HG03064 (cell line): Measurements from ENCODE around the gene LLCFC1.

Experiments
- ATAC-seq: cut with Tn5 transposase; IDR thresholded peaks from one replicate; pipeline ENCODE4 v1.9.1; 2021; ENCODE audit warnings: low read depth; ENCODE audit not compliant: unreplicated experiment

LLCFC1 gene

DNA sequence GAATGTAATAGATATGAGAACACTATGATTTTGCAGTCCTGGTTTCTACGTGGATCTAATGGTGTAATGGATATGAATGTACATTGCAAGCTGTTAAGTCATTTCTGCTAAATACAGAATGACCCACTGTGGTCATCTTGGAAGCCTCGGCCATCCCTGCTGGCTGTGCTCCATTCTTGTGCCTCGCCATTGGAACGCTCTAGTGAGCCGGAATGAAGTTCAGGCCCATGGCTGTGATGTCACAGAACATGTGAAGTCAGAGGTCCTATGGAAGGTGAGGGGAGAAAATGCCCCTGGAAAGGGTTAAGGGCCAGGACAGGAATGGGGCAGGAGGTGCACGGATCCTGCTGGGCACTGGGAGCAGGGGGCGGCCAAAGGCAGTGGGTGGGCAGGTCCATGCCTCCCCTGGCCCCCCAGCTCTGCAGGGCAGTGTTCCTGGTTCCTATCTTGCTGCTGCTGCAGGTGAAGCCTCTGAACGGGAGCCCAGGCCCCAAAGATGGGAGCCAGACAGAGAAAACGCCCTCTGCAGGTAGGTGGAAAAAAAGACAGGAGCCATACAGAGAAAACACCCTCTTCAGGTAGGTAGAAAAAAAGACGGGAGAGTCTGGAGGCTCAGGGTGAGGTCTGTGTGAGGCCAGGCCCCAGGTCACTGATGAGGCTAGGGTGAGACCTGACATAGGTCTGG lies at the start of gene LLCFC1:
Gene LLCFC1, plus strand, starts transcription at position 259 of the 685 bp plus-strand sequence. Its CDS starts 138 bp downstream, at position 397.
- ATAC-seq: no peak

DNA sequence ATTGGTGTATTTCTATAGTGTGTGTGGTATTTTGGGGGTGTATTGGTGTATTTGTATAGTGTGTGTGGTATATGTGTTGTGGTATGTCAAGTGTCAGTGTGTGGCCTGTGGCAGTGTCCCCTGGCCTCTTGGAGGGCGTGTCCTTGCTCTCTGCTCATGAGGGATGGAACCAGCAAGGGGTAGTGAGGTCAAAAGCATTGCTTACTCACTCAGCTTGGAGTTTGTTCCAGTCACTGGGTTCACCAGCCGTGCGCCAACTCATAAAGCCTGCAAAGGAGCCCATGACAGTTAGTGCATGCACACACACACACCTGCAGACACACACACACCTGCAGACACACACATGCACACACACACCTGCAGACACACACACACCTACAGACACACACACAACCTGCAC lies 49.5 kb upstream of the LLCFC1 start:
- ATAC-seq: no peak

DNA sequence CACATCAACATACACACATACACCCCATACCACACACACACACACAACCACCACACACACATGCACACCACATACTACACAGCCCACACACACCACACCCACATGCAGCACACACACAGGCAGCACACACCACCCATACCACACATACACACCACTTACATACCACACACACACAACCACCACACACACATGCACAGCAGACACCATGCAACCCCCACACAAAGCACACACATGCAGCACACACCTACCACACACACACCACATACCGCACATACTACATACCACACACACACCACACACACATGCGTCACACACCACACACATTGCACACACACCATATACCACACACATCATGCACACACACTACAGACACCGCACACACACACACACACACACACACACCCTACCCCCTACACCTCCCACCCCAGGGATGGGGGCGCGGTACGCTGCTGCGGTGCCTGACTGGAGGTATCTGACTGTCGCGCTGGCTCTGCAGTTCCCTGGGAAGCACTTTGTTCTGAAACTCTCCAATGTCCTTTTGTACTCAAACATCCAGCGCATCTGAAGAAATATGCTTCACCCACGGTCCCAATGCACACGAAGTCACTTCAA lies 48.3 kb upstream of the LLCFC1 start:
- ATAC-seq: no peak

DNA sequence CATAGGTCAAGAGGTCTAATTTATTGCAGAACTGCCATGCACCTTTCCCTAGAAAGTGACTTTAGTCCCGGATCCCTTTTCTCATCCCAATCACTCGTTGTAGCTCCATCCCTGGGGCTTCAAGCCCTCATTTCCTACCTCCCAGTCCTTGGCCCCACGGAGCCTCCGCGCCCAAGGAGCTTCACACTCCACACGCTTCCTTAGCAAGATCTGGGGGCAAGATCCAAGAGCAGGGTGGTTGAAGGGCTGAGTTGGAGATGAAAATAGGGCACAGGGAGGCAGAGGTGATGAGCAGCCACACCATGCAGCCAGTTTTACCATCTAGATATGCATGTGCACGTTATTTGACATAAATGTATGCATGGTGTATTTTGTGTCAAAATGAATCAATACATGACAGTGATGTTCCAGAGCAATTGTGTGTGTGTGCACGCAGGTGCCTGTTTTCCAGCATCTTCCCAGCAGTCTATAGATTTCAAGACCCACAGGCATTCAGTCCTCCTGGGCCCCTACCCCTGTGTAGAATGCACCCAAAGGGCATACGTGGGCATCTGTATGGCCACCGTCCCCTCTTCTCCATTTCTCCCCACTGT lies 47.7 kb upstream of the LLCFC1 start:
- ATAC-seq: no peak

DNA sequence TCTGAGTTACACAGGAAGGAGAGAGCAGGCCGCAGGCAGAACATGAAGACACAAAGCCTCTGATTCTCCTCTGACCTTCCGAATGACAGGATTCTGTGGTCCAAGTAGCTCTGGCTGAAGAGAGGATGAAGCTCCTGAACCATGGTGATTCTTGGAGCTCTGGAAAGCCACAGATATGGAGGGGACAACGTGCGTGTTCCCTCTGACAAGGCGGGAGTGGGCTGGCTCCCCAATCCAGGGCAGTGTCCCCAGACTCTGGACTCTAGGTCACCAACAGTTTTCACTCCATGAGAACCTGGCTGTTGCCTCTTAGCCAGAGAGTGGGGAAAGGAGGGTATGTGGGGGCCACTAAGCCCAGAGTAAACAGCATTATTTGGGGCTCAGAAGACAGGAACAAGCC lies 46.3 kb upstream of the LLCFC1 start:
- no peak for ATAC-seq

DNA sequence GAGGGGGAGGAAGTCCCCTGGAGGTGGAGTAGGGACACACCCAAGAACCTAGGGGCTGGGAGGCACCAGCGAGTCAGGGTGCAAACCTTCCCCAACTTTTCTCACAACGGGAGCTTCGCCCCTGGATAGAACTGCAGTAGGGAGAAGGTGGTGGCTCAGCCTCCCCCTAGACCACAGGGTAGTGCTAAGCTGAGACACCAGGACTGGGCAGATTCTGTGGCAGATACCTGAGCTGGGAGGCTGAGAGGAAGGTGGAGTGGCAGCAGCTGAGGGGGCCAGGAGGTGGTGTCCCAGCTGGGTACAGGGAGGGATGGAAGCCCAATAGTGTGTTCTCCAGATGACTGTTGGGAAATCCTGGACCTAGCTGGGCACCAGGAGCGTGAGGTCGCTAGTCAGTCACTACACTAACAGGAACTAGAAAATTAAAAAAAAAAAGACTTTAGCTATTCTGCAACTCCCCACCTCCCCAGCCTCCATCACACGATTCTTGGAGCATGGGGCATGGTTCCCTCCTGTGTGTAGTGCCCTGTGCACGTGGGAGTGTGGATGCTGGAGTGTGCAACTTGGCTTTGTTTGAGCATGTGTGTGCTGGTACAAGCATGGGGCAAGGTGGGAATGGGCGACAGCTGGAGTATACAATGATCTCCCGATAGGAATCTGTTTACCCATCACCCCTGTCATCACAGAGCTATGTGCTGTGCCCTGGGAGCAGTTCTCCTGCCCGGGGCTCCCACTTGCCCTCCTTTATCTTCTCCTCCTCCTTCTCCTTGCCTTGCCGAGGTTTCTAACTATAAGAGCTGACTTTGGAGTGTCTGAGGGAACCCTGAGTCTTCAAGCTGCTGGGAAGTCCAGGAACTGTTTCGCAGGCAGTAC lies 44.9 kb upstream of the LLCFC1 start:
- ATAC-seq: no peak

DNA sequence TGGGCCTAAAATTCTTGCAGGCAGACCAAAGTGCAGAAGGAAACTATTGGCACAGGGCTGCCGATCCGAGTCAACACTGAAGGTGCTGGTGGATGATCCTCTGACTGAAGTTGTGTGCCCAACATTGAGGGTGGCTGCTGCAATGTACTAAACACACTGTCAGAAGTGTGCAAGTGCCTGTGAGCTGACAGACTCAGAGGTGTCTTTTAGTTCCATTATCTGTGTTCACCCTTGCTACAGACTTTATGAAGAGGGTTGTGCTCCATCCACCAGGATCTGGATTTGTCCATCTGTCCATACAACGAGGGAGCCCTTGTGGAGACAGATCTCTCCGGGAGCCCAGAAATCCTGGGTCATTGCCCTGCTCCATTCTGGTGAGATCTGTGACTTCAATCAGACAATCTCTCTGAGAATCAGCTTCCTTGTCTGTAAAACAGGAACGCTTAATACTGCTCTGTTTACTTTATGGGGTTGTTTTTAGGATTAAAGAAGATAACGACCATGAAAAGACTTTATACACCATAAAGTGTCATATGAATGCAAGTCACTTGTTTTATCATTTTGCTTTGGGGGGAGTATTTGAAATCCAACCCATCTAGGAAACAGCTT lies 44.2 kb upstream of the LLCFC1 start:
- no peak for ATAC-seq

DNA sequence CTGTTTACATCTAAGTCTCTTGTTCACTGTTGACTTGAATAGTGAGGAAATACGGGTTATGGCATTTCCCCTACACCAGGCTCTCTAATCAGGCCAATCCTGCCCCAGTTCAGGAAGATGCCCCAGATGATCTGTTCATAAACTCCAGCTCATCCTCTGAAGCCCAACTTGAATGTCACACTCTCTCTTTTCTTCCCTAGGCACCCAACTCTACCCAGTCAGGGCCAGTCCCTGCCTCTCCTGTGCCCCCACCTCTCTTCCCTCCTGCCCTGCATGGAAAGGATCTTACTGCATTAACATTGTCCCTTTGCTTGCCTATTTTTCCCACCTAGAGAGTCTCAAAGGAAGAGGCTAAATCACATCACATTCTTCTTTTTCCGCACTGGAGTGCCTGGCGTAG lies 43.1 kb upstream of the LLCFC1 start:
- ATAC-seq: no peak

DNA sequence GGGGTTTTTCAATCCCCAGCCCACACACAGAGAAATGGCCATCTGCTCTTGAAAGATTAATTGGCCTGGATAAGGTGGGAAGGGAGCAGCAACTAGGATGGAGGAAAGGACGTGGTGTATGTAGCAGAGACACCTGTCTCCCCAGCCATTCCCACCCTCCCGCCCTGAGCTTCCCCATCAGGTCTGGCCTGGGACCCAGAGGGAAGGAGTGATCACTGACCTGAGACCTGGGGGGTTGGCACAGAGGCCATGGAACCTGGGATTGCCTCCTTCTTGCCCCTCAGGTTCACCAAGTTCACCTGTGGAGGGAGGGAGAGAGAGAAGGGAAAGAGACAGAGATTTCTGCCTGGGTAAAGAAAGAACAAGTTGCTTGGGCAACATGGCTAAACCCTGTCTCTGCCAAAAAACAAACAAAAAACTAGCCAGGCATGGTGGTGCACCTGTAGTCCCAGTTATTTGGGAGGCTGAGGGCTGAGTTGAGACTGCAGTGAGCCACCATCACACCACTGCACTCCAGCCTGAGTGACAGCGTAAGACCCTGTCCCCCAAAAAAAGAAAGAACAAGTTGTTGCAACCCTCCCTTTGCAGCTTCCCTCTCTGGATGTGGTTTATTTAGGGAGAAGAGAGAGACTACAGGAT lies 42.4 kb upstream of the LLCFC1 start:
- ATAC-seq: no peak

DNA sequence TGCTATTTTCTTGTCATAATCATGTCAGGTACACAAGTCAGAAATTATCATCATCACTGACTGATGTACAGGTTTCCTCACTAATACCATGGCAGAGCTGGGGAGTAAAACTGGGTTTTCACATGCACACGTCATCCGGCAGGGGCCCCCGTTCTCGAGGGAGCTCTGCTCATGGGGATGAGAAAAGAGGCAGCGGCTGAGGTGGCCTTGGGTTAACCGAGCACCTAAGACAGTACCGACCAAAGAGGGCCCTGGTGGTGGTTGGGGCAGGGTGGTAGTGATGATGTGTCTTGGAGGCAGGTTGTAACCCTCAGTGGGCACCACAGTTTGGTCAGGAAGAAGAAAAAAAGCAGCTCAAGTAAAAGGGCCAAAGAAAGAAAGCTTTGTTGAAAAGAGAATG lies 41.6 kb upstream of the LLCFC1 start:
- no peak for ATAC-seq

DNA sequence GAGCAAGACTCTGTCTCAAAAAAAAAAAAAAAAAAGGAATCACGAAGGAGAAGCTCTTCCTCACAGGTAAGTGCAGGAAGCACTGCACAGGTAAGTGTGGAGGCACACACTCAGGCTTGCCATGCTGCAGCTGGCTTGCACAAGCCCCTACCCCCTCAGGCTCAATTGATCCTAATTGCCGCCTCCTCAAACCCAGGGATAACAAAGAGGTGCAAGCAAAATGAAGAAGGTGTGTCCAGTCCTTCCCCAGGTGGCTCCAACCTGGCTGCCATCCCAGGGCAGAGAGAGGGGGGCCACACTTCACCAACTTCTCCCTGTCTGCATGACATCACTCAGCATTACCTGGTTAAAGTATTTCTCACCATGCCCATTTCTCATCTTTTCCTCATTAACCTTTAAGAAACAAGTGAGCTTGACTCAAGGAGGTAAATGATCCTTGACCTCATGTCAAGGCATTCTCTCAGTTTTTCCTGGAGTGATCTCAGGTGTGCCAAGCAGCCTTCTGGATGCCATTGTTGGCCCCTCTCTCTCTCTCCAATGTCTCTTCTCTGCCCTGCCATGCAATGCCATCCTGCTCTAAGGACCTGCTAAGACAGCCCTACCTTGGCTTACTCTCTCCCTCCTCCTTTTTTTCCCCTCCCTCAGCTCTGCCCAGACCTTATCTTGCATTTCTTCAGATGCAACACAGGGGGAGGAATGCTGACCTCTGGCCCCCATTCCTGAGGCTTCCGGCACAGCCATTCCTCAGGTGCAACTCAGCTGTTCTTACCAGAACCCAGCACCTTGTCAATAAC lies 40.7 kb upstream of the LLCFC1 start:
- ATAC-seq: no peak

DNA sequence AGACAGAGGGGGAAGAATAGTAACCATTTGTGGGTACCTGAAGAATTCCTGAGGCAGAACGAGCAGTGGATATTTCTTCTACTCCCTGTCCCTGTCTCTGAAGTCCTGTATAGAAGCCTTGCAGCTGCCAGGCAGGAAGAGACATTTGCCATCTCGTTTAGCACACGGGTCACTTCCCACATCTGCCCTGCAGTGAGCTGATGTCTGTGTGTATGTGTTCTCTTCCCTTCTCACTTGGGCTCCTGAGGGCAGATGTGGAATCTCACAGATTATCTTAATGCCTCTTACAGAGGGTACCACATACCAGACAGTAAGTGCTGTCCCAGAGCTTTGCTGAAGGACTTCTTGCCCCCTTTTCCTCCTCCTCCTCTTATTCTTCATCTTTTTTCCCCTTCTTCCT lies 39.6 kb upstream of the LLCFC1 start:
- ATAC-seq: no peak

DNA sequence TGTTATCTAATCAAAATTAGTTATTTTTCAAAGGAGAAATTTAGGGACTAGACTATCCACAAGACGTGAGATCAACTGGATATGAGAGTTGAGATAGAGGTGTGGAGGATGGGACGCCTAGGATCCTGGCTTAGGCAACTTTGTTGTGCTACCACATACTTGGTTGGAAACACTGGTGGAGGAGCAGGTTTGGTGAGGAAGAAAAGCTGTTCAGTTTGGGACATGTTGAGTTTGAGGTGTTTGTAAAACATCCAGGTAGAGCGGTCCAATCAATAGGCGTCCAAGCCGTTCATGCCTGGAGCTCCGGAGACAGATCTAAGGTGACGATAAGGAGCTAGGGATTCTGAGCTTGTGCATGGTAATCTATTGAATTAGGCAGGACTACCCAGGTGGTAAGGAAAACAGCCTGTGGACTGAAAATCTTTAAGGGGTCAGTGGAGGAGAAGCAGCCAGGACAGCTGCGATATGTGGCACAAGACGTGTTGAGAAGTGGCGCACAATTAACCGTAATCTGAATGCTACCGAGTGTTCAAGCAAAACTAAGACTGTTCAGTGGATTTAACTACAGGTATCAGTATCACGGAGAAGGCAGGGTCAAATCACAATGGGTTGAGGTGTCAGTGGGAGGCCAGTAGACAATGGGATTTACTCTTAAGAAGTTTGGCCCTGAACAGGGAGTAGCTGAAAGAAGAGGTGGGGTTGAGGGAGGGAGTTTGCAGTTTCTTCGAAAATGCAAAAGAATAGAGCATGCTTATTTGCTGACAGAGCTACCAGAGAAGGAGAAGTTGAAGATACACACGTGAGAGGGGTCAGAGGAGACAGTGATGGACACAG lies 37.6 kb upstream of the LLCFC1 start:
- ATAC-seq: no peak

DNA sequence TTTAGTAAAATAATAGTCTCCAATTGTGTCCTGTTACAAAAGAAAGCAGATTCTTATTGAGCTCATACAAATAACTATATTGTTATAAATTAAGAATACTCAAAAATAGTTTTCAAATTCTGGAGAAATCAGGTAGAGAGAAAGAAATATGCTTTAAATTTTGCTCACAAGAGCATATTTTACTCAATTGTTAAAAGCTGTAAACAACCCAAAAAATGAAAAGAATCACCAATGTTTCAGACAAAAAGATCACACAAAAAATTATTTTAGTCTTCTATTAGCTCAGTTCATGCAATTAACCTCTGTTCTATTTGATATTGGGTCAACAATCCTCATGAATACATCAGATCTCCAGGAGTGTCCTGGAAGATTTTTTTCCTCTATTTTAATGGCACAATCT lies 35.2 kb upstream of the LLCFC1 start:
- no peak for ATAC-seq

DNA sequence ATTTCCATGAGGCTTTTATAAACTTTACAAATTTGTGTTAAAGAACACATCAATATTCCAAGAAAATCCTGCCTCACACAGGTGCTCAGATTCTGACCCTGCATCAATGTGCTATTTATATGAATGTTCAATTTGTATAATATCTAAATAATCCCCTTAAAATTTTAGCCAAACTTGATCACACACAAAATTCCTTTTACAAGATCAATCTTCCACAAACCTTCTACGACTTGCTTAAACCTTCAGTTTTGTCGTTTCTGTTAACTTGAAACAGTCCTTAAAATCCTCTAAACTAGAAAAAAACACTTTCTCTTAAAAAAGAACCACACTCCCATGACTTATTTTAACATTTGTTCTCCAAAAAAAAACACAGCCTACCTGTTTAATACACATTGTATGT lies 33.5 kb upstream of the LLCFC1 start:
- no peak for ATAC-seq

DNA sequence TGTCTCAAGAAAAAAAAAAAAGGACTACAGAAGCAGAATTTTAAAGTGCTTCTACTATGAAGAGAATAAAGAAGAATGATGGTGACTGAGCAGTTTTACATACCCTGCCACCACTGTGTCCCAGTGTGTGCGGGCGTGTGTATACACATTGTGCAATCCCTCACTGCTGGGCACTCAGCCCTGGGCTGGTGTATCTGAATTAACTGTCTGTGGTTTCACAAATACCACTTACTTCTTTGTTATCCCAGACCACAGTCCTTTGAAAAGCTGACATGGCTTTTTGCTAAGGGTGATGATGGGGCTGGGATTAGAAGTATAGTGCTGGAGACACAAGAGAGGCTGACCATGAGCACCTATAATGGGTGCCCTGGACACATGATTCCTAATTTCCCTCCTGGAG lies 32.6 kb upstream of the LLCFC1 start:
- no peak for ATAC-seq

DNA sequence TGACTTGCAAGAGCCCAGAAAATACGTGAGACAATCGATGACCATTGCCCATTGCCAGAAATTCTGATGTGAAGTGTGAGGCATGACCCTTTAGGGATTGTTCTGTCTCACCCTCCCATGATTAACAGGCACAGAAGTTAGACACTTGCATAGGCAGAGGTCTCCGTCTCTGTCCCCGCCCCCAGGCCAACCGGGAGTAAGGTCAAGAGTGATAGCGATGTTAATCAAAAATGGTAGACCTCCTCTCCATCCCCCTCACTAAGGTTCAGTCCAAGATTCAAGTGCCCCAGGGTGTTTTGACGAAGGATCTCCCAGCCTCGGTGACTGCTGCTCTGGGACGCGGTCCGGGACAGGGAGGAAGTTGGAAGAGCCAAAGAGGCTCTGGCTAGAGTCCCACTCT lies 31.0 kb upstream of the LLCFC1 start:
- ATAC-seq: no peak
